HFF-Myc (cell line): ENCODE results near the gene RAB23.

Source experiments
- DNase-seq: peaks from one replicate; pipeline ENCODE4 v3.0.0-alpha.2; 2011; ENCODE audit warnings: low read depth; ENCODE audit errors: extremely low read depth
- H3K4me3 ChIP-seq: replicated peaks from 2 replicates; pipeline ENCODE4 v1.5.1; 2011; ENCODE audit warnings: low read depth, mild to moderate bottlenecking, control low read depth, low read length
- TF ChIP-seq, protein P1 (sequence below): IDR thresholded peaks from 2 replicates; pipeline ENCODE4 v1.5.1; 2012; ENCODE audit warnings: mild to moderate bottlenecking, low read depth, low read length, control low read depth; ENCODE audit errors: missing control alignments

RAB23 gene

DNA sequence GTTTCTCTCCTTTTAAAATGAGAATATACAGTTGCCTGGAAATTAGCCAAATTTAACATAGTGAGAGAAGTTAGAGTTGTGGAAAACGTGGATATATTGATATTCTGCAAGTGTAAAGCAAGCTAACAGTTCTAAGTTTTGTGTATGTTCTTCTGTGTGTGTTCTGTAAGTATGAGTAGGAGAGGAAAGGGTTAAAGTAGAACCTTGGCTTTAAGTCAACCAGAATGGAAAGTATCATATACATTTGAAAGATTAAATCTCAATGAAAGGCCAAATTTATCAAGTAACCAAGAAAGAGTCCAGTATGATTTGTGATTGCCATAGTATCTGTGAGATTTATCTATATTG, 80.0 kb downstream of the RAB23 start:
- TF ChIP-seq, protein P1, sequence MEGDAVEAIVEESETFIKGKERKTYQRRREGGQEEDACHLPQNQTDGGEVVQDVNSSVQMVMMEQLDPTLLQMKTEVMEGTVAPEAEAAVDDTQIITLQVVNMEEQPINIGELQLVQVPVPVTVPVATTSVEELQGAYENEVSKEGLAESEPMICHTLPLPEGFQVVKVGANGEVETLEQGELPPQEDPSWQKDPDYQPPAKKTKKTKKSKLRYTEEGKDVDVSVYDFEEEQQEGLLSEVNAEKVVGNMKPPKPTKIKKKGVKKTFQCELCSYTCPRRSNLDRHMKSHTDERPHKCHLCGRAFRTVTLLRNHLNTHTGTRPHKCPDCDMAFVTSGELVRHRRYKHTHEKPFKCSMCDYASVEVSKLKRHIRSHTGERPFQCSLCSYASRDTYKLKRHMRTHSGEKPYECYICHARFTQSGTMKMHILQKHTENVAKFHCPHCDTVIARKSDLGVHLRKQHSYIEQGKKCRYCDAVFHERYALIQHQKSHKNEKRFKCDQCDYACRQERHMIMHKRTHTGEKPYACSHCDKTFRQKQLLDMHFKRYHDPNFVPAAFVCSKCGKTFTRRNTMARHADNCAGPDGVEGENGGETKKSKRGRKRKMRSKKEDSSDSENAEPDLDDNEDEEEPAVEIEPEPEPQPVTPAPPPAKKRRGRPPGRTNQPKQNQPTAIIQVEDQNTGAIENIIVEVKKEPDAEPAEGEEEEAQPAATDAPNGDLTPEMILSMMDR = no peak
- H3K4me3 ChIP-seq = no peak overlapping the region
- DNase-seq = no peak

DNA sequence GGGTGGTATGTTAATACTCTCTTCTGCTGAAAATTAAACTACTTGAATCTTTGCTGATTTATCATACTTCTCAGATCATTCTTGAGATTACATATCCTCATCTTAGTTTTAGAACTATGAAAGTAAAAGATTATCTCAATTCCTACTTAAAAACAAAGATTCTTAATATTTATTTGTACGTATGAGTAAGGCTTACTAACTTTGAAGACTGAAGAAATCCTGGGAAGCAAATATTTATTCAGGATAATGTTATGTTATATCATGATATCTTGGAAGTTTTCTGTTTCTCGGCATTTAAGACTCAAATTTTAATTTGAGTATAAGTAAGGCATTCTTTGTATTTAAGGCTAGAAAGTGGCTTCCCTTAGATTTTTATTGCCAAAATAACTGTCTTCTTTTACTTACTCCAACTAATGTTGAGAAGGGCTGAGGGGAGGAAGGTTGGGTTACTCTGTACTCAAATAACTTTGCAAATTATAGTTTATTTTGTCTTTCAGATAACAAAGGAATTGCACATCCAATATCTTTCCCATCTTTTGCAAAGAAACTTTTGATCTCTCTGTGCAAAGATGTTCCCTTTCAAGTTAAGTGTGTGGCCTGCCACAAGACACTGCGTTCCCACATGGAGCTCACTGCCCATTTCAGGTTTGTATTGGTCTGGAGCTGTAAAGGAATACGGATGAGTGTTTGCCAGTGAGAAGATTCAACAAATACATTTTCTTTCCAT, 80.5 kb downstream of the RAB23 start:
- DNase-seq = no peak
- no peak overlapping the region for H3K4me3 ChIP-seq
- TF ChIP-seq, protein P1 = no peak

DNA sequence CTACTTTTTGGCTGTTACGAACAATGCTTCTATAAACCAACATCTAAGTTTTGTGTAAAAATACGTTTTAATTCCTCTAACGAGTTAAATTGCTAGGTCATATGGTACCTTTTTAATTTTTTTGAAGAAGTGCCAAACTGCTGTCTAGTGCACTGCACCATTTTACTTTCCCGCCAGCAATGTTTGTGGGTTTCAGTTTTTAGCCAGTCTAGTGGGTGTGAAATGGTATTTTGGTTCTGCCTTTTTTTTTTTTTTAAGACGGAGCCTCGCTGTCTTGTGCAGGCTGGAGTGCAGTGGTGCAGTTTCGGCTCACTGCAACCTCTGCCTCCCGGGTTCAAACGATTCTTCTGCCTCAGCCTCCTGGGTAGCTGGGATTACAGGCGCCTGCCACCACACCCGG, 84.1 kb downstream of the RAB23 start:
- H3K4me3 ChIP-seq = no peak overlapping the region
- DNase-seq = no peak
- TF ChIP-seq, protein P1 = no peak

DNA sequence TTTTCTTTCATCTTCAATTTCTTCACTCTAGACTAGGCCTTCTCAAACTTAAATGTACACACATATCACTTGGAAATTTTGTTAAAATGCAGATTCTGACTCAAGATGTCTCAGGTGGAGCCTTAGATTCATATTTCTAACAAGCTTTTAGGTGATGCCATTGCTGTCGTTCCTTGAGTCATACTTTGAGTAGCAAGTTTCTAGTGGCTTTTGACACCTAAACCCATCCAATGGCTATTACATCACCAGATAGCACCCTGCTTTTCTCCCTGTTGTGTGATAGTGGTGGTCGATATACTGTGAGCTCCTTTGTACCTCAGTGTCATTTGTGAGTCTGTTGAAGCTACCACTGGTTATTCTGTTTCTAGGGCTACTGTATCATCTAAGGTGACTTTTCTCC, 84.8 kb downstream of the RAB23 start:
- no peak overlapping the region for H3K4me3 ChIP-seq
- TF ChIP-seq, protein P1 = no peak
- DNase-seq = no peak
